ENCODE results near the gene SCYL1.
"Not testable (repeated sequence)": the region's sequence is repeated elsewhere in the genome, so short reads cannot be mapped to it uniquely, and the experiment has no call there.

Gene SCYL1

GRCh38 chr11:65502274-65502554 lies 22.7 kb upstream of the SCYL1 start:
- peaks cover 20% of the 10 kb centered on the region for H3K4me1 ChIP-seq (ENCODE audit: control insufficient read depth, insufficient read depth, low read length)

GRCh38 chr11:65502555-65503367 lies 22.1 kb upstream of the SCYL1 start:
- peaks cover 67% of the 10 kb centered on the region for H3K36me3 ChIP-seq (ENCODE audit: control insufficient read depth, insufficient read depth, low read length)
- no peaks in the 10 kb centered on the region for H3K9me3 ChIP-seq (ENCODE audit: control insufficient read depth, insufficient read depth, low read length)
- no peaks in the 10 kb centered on the region for H3K27me3 ChIP-seq (ENCODE audit: control insufficient read depth, insufficient read depth, low read length)
- peak overlapping the region; percentile 27 for H3K27ac ChIP-seq (ENCODE audit: low read depth, low read length)
- peak overlapping the region; percentile 99 for H3K9ac ChIP-seq (ENCODE audit: low read depth, low read length)
- peak overlapping the region; percentile 92 for H3K4me3 ChIP-seq (ENCODE audit: low read depth, low read length)
- H3K4me1 ChIP-seq (ENCODE audit: control insufficient read depth, insufficient read depth, low read length), result peaks cover 20% of the 10 kb centered on the region

More at GRCh38 chr11:65502274-65502554, 22.7 kb upstream of the SCYL1 start:
- Histone ChIP-seq H3K27me3 (ENCODE audit: control insufficient read depth, insufficient read depth, low read length) (no peaks in the 10 kb centered on the region), H3K9me3 (ENCODE audit: control insufficient read depth, insufficient read depth, low read length) (no peaks in the 10 kb centered on the region), H3K36me3 (ENCODE audit: control insufficient read depth, insufficient read depth, low read length) (peaks cover 67% of the 10 kb centered on the region), H3K9ac (ENCODE audit: low read depth, low read length) (peak overlapping the region; percentile 99), H3K27ac (ENCODE audit: low read depth, low read length) (peak overlapping the region; percentile 27), H3K4me3 (ENCODE audit: low read depth, low read length) (peak overlapping the region; percentile 92)

GRCh38 chr11:65503368-65503948 lies 21.4 kb upstream of the SCYL1 start:
- H3K36me3 ChIP-seq (ENCODE audit: control insufficient read depth, insufficient read depth, low read length), result peaks cover 67% of the 10 kb centered on the region
- peak overlapping the region; percentile 69 for H3K27ac ChIP-seq (ENCODE audit: low read depth, low read length)
- H3K4me3 ChIP-seq (ENCODE audit: low read depth, low read length), result peak overlapping the region; percentile 92
- H3K9me3 ChIP-seq (ENCODE audit: control insufficient read depth, insufficient read depth, low read length), result no peaks in the 10 kb centered on the region
- no peaks in the 10 kb centered on the region for H3K27me3 ChIP-seq (ENCODE audit: control insufficient read depth, insufficient read depth, low read length)
- H3K4me1 ChIP-seq (ENCODE audit: control insufficient read depth, insufficient read depth, low read length), result peaks cover 16% of the 10 kb centered on the region
- H3K9ac ChIP-seq (ENCODE audit: low read depth, low read length), result peak overlapping the region; percentile 99

- Histone ChIP-seq H3K27ac (ENCODE audit: low read depth, low read length) (peak overlapping the region; percentile 69), H3K36me3 (ENCODE audit: control insufficient read depth, insufficient read depth, low read length) (peaks cover 67% of the 10 kb centered on the region), H3K4me3 (ENCODE audit: low read depth, low read length) (peak overlapping the region; percentile 92), H3K4me1 (ENCODE audit: control insufficient read depth, insufficient read depth, low read length) (peaks cover 13% of the 10 kb centered on the region), H3K27me3 (ENCODE audit: control insufficient read depth, insufficient read depth, low read length) (no peaks in the 10 kb centered on the region), H3K9me3 (ENCODE audit: control insufficient read depth, insufficient read depth, low read length) (no peaks in the 10 kb centered on the region), H3K9ac (ENCODE audit: low read depth, low read length) (peak overlapping the region; percentile 99)
Observed at GRCh38 chr11:65503949-65504673, 20.8 kb upstream of the SCYL1 start.

GRCh38 chr11:65504674-65505465 lies 20.0 kb upstream of the SCYL1 start:
- Histone ChIP-seq H3K27me3 (ENCODE audit: control insufficient read depth, insufficient read depth, low read length) (no peaks in the 10 kb centered on the region), H3K27ac (ENCODE audit: low read depth, low read length) (peak overlapping the region; percentile 69), H3K4me3 (ENCODE audit: low read depth, low read length) (peak overlapping the region; percentile 92), H3K9me3 (ENCODE audit: control insufficient read depth, insufficient read depth, low read length) (no peaks in the 10 kb centered on the region), H3K9ac (ENCODE audit: low read depth, low read length) (peak overlapping the region; percentile 99), H3K4me1 (ENCODE audit: control insufficient read depth, insufficient read depth, low read length) (peaks cover 13% of the 10 kb centered on the region), H3K36me3 (ENCODE audit: control insufficient read depth, insufficient read depth, low read length) (peaks cover 66% of the 10 kb centered on the region)

GRCh38 chr11:65505466-65506289 lies 19.2 kb upstream of the SCYL1 start:
- peaks cover 13% of the 10 kb centered on the region for H3K4me1 ChIP-seq (ENCODE audit: control insufficient read depth, insufficient read depth, low read length)
- peak overlapping the region; percentile 99 for H3K9ac ChIP-seq (ENCODE audit: low read depth, low read length)
- H3K9me3 ChIP-seq (ENCODE audit: control insufficient read depth, insufficient read depth, low read length), result no peaks in the 10 kb centered on the region
- peak overlapping the region; percentile 69 for H3K27ac ChIP-seq (ENCODE audit: low read depth, low read length)
- peaks cover 58% of the 10 kb centered on the region for H3K36me3 ChIP-seq (ENCODE audit: control insufficient read depth, insufficient read depth, low read length)
- no peaks in the 10 kb centered on the region for H3K27me3 ChIP-seq (ENCODE audit: control insufficient read depth, insufficient read depth, low read length)
- H3K4me3 ChIP-seq (ENCODE audit: low read depth, low read length), result peak overlapping the region; percentile 92

GRCh38 chr11:65506290-65506771 lies 18.6 kb upstream of the SCYL1 start:
- Histone ChIP-seq H3K27ac (ENCODE audit: low read depth, low read length) (peak overlapping the region; percentile 69), H3K9ac (ENCODE audit: low read depth, low read length) (peak overlapping the region; percentile 99; the same call in 1 of the 2 replicates), H3K36me3 (ENCODE audit: control insufficient read depth, insufficient read depth, low read length) (peaks cover 52% of the 10 kb centered on the region), H3K27me3 (ENCODE audit: control insufficient read depth, insufficient read depth, low read length) (no peaks in the 10 kb centered on the region), H3K4me3 (ENCODE audit: low read depth, low read length) (0 out of 2 replicates have a peak overlapping the region, but pooled peaks have one; percentile 92), H3K4me1 (ENCODE audit: control insufficient read depth, insufficient read depth, low read length) (peaks cover 13% of the 10 kb centered on the region), H3K9me3 (ENCODE audit: control insufficient read depth, insufficient read depth, low read length) (no peaks in the 10 kb centered on the region)

- Histone ChIP-seq H3K9ac (ENCODE audit: low read depth, low read length) (no peak overlapping the region), H3K4me1 (ENCODE audit: control insufficient read depth, insufficient read depth, low read length) (peaks cover 13% of the 10 kb centered on the region), H3K36me3 (ENCODE audit: control insufficient read depth, insufficient read depth, low read length) (peaks cover 45% of the 10 kb centered on the region), H3K9me3 (ENCODE audit: control insufficient read depth, insufficient read depth, low read length) (no peaks in the 10 kb centered on the region), H3K27ac (ENCODE audit: low read depth, low read length) (peak overlapping the region; percentile 47), H3K27me3 (ENCODE audit: control insufficient read depth, insufficient read depth, low read length) (no peaks in the 10 kb centered on the region), H3K4me3 (ENCODE audit: low read depth, low read length) (no peak overlapping the region)
Observed at GRCh38 chr11:65506772-65507505, 17.9 kb upstream of the SCYL1 start.

- not testable (repeated sequence) for H3K27ac ChIP-seq (ENCODE audit: low read depth, low read length); H3K9ac ChIP-seq (ENCODE audit: low read depth, low read length); H3K27me3 ChIP-seq (ENCODE audit: control insufficient read depth, insufficient read depth, low read length); H3K4me3 ChIP-seq (ENCODE audit: low read depth, low read length); H3K9me3 ChIP-seq (ENCODE audit: control insufficient read depth, insufficient read depth, low read length); H3K4me1 ChIP-seq (ENCODE audit: control insufficient read depth, insufficient read depth, low read length); H3K36me3 ChIP-seq (ENCODE audit: control insufficient read depth, insufficient read depth, low read length)
Observed at GRCh38 chr11:65512311-65512710, 12.6 kb upstream of the SCYL1 start.

Measured in HUES48 (cell line).